Measurements from ENCODE around the gene HEMK1. TPM values are rescaled to one million over a fixed set of nuclear protein-coding genes. Genes with fewer than 3 reads are reported as not detected.

Gene HEMK1
- total and polyA plus RNA-seq, 2 of the 8 experiments (the other 6 are each of a cell fraction or from before 2014, with no cell fraction given), result 9.7 to 10.6 TPM

DNA sequence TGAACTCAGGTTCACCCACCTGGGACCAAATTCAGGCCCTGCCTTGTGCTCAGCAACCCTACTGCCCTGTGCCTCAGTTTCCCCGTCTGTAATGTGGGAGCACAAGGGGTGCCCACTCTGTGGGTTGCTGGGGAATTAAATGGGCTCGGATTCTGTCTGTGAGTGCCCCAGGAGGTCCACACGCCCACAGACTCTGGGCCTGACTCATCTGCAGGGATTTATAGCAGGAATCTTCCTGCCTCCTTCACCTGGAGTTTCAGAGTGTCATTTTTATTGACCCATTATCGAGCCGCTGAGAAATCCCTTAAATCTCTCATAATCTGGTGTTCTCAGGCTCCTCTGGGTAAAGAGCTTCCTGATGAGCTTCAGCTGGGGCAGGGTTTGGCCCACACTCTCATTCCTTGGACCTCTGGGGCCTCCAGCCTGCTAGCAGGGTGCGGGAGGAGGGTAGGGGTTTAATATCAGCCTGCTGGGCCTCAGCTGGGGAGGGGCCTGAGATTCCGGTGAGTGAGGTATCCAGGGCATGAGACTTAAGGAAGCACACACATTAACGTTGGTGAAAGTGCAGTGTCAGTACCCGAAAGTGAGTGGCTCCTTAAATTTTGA lies 18.2 kb upstream of the HEMK1 start:
- no peak overlapping the region for H3K18ac ChIP-seq (ENCODE audit: extremely low read depth, low read length)
- no peaks in the 10 kb centered on the region for H3K79me2 ChIP-seq (ENCODE audit: control insufficient read depth in 1 of 2, insufficient read depth in 2 of 2, low read length in 2 of 2)
- no peak overlapping the region for H2AK5ac ChIP-seq (ENCODE audit: low read depth, low read length)
- no peaks in the 10 kb centered on the region for H3K79me1 ChIP-seq (ENCODE audit: low read depth, low read length)
- no peaks in the 10 kb centered on the region for H3K36me3 ChIP-seq (ENCODE audit: control insufficient read depth in 2 of 4, insufficient read depth in 4 of 4, low read length in 3 of 4)
- H4K91ac ChIP-seq (replicated peaks; ENCODE audit: insufficient read length, low read length), result no peak overlapping the region
- H3K23me2 ChIP-seq (ENCODE audit: low read depth, low read length), result no peaks in the 10 kb centered on the region
- H3K9ac ChIP-seq (replicated peaks in 1 of 4; ENCODE audit: extremely low read depth in 1 of 4, low read depth in 3 of 4, low read length in 3 of 4), result no peak overlapping the region; a peak in 1 of 7 replicates
- no peaks in the 10 kb centered on the region for H4K20me1 ChIP-seq (replicated peaks in 1 of 2; ENCODE audit: control insufficient read depth in 1 of 2, insufficient read depth in 2 of 2, low read length in 2 of 2)
- ChIA-PET POLR2A (ENCODE audit: partially characterized antibody) (interaction anchor here (0.6 to 1.0 kb wide), 4 partner anchors 14 to 270 kb away, joined by 3 read pairs; partner anchors contain the start of gene C3orf18), CTCF (ENCODE audit: partially characterized antibody) (interaction anchor here (0.6 to 46.5 kb wide), 31 partner anchors 12 to 1467 kb away, joined by 3 to 863 read pairs (median 7); partner anchors contain the start of genes CISH, HEMK1, MAPKAPK3 and NPRL2)
- H3K27ac ChIP-seq (ENCODE audit: low read depth, low read length), result no peak overlapping the region
- H3K27me3 ChIP-seq (replicated peaks in 1 of 4; ENCODE audit: control insufficient read depth in 3 of 4, extremely low read depth in 1 of 4, insufficient read depth in 3 of 4, low read length in 3 of 4), result peaks cover 0 to 3% (median 0%) of the 10 kb centered on the region in 4 experiments; a peak in 3 of 7 replicates
- 88% methylated on average over 9 of the region's 9 CpGs; no CpG with 5 or more reads in 1 of the 2 experiments for WGBS, 2 experiments (ENCODE audit: extremely low coverage in 1 of 2, insufficient coverage in 1 of 2, insufficient read length in 1 of 2, insufficient replicate concordance in 2 of 2, low coverage in 1 of 2, low lambda C conversion rate in 2 of 2, missing lambda C conversion rate in 1 of 2)
- no peak overlapping the region for H3K4me2 ChIP-seq (ENCODE audit: insufficient read depth in 1 of 2, low read depth in 2 of 2, low read length in 2 of 2)
- no peak overlapping the region for H3K14ac ChIP-seq (ENCODE audit: insufficient read length)
- no peak overlapping the region for H3K56ac ChIP-seq (replicated peaks; ENCODE audit: insufficient read length, low read depth, low read length)
- no peak overlapping the region for H2AFZ ChIP-seq (ENCODE audit: low read length)
- H3K4ac ChIP-seq (replicated peaks; ENCODE audit: insufficient read length, low read depth, low read length), result no peak overlapping the region
- TF ChIP-seq GABPA (IDR thresholded peaks at IDR 0.05; ENCODE audit: borderline replicate concordance, insufficient read depth, low read length) (no peak), BCL11A (IDR thresholded peaks at IDR 0.05; ENCODE audit: low read depth in 2 of 2, low read length in 2 of 2) (no peak), ZNF274 (IDR thresholded peaks at IDR 0.05; ENCODE audit: borderline replicate concordance, extremely low read depth, low read length) (no peak), NANOG (IDR thresholded peaks at IDR 0.05; ENCODE audit: insufficient read depth, low read depth, low read length, poor library complexity, severe bottlenecking) (no peak), SP1 (IDR thresholded peaks at IDR 0.05; ENCODE audit: low read depth, low read length) (no peak), SRF (IDR thresholded peaks at IDR 0.05; ENCODE audit: low read depth, low read length) (no peak), POLR2AphosphoS5 (IDR thresholded peaks at IDR 0.05; ENCODE audit: low read depth, low read length) (no peak), CBX8 (IDR thresholded peaks at IDR 0.05; ENCODE audit: borderline replicate concordance, low read depth, low read length) (no peak), TAF7 (optimal IDR thresholded peaks at IDR 0.05; ENCODE audit: borderline replicate concordance, low read depth, low read length) (no peak), KDM1A (IDR thresholded peaks at IDR 0.05; ENCODE audit: borderline replicate concordance, low read length) (no peak)
- no peak overlapping the region for H2BK12ac ChIP-seq (ENCODE audit: low read depth, low read length)
- 0 out of 2 replicates have a peak overlapping the region, but pooled peaks have one; percentile 72 for H2BK15ac ChIP-seq (ENCODE audit: low read length)
- H2BK120ac ChIP-seq (replicated peaks; ENCODE audit: low read depth, low read length), result no peak overlapping the region
- no peak overlapping the region for H3K4me3 ChIP-seq (ENCODE audit: extremely low read depth in 1 of 4, insufficient read depth in 2 of 4, low read depth in 3 of 4, low read length in 4 of 4)
- no peaks in the 10 kb centered on the region for H3K9me3 ChIP-seq (ENCODE audit: insufficient read depth in 2 of 2, low read depth in 1 of 2, low read length in 1 of 2)
- peaks cover 0 to 3% (median 2%) of the 10 kb centered on the region in 4 experiments; a peak in 3 of 7 replicates for H3K4me1 ChIP-seq (replicated peaks in 1 of 4; ENCODE audit: control insufficient read depth in 3 of 4, insufficient read depth in 4 of 4, low read length in 3 of 4)
- H3K23ac ChIP-seq (ENCODE audit: insufficient read length), result no peak overlapping the region
- FAIRE-seq (no peak), DNase-seq (ENCODE audit: low read depth in 1 of 2, low spot score in 2 of 2) (no peak)
- H4K5ac ChIP-seq (ENCODE audit: insufficient read length, low read depth, low read length), result no peak overlapping the region
- H2BK20ac ChIP-seq (ENCODE audit: low read length), result no peak overlapping the region
- no peak overlapping the region for H4K8ac ChIP-seq (ENCODE audit: extremely low read depth, insufficient read depth, low read length)
- H2BK5ac ChIP-seq (ENCODE audit: low read depth, low read length), result no peak overlapping the region
